GM10266 (cell line): ENCODE measurements around the gene C1D.

Experiments
- DNase-seq: peaks from one replicate; pipeline ENCODE4 v3.0.0; 2012; ENCODE audit errors: extremely low spot score
- TF ChIP-seq, protein P1 (sequence below): IDR thresholded peaks from 2 replicates; pipeline ENCODE4 v1.5.1; 2012; ENCODE audit warnings: mild to moderate bottlenecking, low read depth; ENCODE audit not compliant: control insufficient read depth, insufficient read depth; ENCODE audit errors: missing control alignments

Gene C1D

GRCh38 chr2:68103030-68103708 is 40.4 kb upstream of the C1D start:
- no peak for DNase-seq
- TF ChIP-seq, protein P1, sequence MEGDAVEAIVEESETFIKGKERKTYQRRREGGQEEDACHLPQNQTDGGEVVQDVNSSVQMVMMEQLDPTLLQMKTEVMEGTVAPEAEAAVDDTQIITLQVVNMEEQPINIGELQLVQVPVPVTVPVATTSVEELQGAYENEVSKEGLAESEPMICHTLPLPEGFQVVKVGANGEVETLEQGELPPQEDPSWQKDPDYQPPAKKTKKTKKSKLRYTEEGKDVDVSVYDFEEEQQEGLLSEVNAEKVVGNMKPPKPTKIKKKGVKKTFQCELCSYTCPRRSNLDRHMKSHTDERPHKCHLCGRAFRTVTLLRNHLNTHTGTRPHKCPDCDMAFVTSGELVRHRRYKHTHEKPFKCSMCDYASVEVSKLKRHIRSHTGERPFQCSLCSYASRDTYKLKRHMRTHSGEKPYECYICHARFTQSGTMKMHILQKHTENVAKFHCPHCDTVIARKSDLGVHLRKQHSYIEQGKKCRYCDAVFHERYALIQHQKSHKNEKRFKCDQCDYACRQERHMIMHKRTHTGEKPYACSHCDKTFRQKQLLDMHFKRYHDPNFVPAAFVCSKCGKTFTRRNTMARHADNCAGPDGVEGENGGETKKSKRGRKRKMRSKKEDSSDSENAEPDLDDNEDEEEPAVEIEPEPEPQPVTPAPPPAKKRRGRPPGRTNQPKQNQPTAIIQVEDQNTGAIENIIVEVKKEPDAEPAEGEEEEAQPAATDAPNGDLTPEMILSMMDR: no peak

DNA sequence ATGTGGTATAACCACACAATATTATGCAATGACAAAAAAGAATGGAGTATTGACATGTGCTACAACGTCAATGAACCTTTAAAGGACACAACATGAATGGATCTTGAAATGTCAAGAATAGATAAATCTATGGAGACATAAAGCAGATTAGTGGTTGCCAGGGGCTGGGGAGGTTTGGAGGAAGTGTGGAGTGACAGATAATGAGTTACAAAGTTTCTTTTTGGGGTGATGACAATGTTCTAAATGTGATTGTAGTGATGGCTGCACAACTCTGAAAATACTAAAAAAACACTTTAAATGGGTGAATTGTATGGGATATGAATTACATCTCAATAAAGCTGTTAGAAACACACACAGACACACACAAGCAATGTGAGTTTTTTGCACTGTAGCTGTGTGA is 37.4 kb upstream of the C1D start:
- DNase-seq: no peak
- TF ChIP-seq, protein P1: no peak

DNA sequence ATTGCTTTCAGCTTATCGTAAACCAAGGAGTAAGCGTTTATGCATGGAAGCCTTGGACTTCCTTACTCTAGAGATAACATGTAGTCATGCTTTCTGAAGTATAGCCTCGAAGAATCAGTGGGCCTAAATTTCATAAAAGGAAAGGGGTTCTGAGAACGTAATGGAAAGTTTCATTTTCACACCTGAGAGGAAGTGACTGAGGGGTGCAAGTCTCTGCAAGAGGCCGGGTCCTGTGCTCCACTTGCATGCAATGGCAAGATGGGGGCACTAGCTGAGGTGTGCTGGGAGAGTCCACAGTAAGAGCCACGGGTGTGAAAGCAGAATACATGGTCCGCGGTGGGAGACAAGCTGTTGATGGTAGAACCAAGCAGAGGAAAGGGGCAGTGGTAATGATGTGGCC is 36.5 kb upstream of the C1D start:
- DNase-seq: no peak
- TF ChIP-seq, protein P1: no peak

DNA sequence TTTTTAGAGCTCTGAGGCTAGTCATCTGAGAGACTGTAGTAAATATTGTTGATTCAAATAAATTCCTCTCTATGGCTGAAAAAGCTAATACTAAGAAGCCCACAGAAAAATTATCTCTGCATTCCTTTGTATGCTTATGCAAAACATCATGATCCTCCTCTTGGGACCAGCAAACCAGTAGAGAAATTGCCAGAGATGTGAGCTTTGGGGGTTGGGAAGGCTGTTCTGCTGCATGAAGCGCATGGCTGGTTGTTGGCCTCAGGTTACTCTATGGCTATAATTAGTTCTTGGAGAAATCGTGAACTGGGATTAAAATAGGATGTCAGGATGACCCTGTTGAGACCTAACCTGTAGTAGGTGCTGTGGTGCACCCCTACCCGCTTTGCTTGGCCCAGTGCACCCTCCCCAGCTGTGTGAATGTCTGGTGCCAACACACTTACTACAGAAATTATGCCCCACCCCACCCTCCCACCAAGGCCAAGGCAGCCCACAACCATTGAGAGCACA is 35.5 kb upstream of the C1D start:
- no peak for DNase-seq
- TF ChIP-seq, protein P1: no peak

DNA sequence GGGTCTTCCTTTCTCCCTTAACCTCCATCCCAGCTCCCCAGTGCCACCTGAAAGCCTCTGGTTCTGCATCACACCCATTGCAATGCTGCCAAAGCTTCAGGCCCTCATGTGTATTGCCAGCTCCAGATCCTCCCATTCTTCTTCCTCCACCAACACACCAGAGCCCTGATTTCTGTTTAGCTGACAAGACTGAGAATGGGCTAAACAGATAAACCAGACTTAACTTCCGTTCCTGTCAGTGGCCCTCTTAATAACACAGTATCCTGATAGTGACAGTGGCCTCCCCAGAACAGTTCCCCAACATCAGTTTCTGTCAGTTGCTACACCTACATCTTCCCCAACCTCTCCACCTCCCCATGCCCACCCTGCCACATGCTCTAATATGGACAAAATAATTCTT is 31.3 kb upstream of the C1D start:
- DNase-seq: no peak

DNA sequence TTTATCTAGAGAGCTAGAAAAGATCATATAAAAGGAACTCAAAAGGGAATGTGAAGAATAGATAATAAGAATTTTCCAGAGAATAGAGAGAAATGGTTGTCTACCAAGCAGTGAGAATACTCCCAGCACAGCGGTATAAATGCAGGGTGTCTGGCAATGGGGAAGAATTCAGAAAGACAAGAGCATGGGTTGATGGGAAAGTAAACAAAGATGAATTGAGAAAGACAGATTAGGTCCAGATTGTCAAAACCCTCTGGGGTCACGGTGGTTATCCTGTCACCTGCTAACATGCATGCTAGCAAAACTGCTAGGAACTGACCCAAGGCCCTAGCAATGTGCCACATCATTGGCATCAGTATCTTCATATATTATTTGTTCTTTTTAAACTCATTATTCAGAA is 30.8 kb upstream of the C1D start:
- TF ChIP-seq, protein P1: no peak
- DNase-seq: no peak

More for the DNA sequence above, 31.3 kb upstream of the C1D start:
- TF ChIP-seq, protein P1: no peak

DNA sequence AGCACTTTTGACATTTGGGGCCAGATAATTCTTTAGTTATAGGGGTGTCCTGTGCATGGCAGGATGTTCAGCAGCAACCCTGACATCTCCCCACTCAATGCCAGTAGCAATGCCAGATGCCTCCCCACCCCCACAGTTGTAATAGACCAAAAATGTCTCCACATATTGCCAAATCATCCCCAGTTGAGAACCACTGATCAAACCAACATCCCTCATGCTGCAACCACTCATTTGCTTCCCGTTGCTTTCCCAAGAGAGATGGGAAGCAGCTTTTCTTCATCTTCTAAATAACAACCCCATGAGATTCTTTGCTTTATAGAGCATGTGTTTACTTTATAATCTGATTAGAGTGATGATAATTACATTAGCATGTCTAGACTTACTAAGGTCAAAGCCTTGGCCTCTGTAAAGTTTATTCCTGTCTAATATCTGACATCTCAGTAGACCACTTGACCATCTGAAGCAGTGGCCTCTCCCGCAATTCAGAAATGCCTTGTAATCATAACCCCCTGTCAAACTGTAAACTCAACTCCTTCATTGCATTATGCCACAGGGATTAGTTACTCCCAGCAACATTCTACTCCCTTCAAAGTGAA is 28.7 kb upstream of the C1D start:
- DNase-seq: no peak
- TF ChIP-seq, protein P1: no peak
